ENCODE data around the gene CSF2.

- no peak for TF ChIP-seq CTCF (conservative IDR thresholded peaks at IDR 0.05; ENCODE audit: low read length)
- TF ChIP-seq EZH2phosphoT487 (IDR thresholded peaks at IDR 0.05; ENCODE audit: borderline replicate concordance, low read depth, low read length): no peak
Observed at GRCh38 chr5:132050136-132050535, 23.5 kb upstream of the CSF2 start.

All from OCI-LY7 (cell line).